HEK293 (cell line): ENCODE measurements around the gene AATF.

Experiments
- CTCF ChIA-PET: fragments of 350-600 bp; formaldehyde crosslinking; extraction: SDS; loops from one replicate; lab custom pipeline; 2021; ENCODE audit warnings: antibody characterized with exemption; lab: Yijun Ruan, JAX
- POLR2A ChIA-PET: fragments of 300-600 bp; formaldehyde crosslinking; extraction: SDS; loops from one replicate; lab custom pipeline; 2020; ENCODE audit warnings: antibody characterized with exemption, inconsistent platforms; lab: Yijun Ruan, JAX
- H3K27ac ChIP-seq: fragments of 200-500 bp; sonication (Bioruptor generic); 2 replicates; pipeline ENCODE4 v1.5.1; 2014; ENCODE audit warnings: low read depth, low read length, control low read depth, inconsistent platforms; ENCODE audit errors: extremely low read depth
- H3K36me3 ChIP-seq, 2 experiments: fragments of 200-500 bp in 1 of 2; sonication (Bioruptor generic) in 1 of 2; 1 replicate in 1 of 2; 2 replicates in 1 of 2; pipeline ENCODE4 v1.5.1; 2014 to 2017; ENCODE audit warnings: inconsistent platforms in 2 of 2, low read length in 2 of 2; ENCODE audit not compliant: control insufficient read depth in 2 of 2, insufficient read depth in 1 of 2
- H3K4me1 ChIP-seq: fragments of 200-500 bp; sonication (Bioruptor generic); 2 replicates; pipeline ENCODE4 v1.5.1; 2014; ENCODE audit warnings: mild to moderate bottlenecking, low read length, inconsistent platforms; ENCODE audit not compliant: control insufficient read depth, insufficient read depth
- H3K4me3 ChIP-seq: 2 replicates; pipeline ENCODE4 v1.5.1; 2011; ENCODE audit warnings: low read depth, mild to moderate bottlenecking, control low read depth, low read length, moderate library complexity
- H3K9me3 ChIP-seq: fragments of 200-500 bp; sonication (Bioruptor generic); 2 replicates; pipeline ENCODE4 v1.5.1; 2014; ENCODE audit warnings: low read depth, low read length, inconsistent platforms; ENCODE audit not compliant: control insufficient read depth, insufficient read depth
- GLIS1 ChIP-seq: fragments of 450-650 bp; formaldehyde crosslinking; IDR thresholded peaks from 2 replicates; pipeline ENCODE4 v1.5.1; 2016; ENCODE audit warnings: missing biosample characterization, missing genetic modification characterization
- KLF1 ChIP-seq: fragments of 450-650 bp; formaldehyde crosslinking; IDR thresholded peaks from 2 replicates; pipeline ENCODE4 v1.5.1; 2016; ENCODE audit warnings: missing biosample characterization, missing genetic modification characterization
- PRDM1 ChIP-seq: fragments of 450-650 bp; formaldehyde crosslinking; IDR thresholded peaks from 2 replicates; pipeline ENCODE4; 2016; ENCODE audit warnings: missing biosample characterization, missing genetic modification characterization
- REPIN1 ChIP-seq: fragments of 450-650 bp; formaldehyde crosslinking; IDR thresholded peaks from 2 replicates; pipeline ENCODE4 v1.5.1; 2017; ENCODE audit warnings: missing biosample characterization, missing genetic modification characterization, low read depth
- TRIM28 ChIP-seq: IDR thresholded peaks from 2 replicates; pipeline ENCODE4 v1.6.1; 2011; ENCODE audit warnings: low read length, control low read depth, borderline replicate concordance
- WT1 ChIP-seq: fragments of 450-650 bp; formaldehyde crosslinking; IDR thresholded peaks from 2 replicates; pipeline ENCODE4 v1.5.1; 2016; ENCODE audit warnings: missing biosample characterization, missing genetic modification characterization
- ZFP37 ChIP-seq: fragments of 450-650 bp; formaldehyde crosslinking; IDR thresholded peaks from 2 replicates; pipeline ENCODE4 v1.5.1; 2016; ENCODE audit warnings: missing biosample characterization, missing genetic modification characterization
- ZNF121 ChIP-seq: fragments of 450-650 bp; formaldehyde crosslinking; IDR thresholded peaks from 2 replicates; pipeline ENCODE4 v1.5.1; 2016; ENCODE audit warnings: missing biosample characterization, missing genetic modification characterization
- ZNF169 ChIP-seq: fragments of 450-650 bp; formaldehyde crosslinking; IDR thresholded peaks from 2 replicates; pipeline ENCODE4 v1.5.1; 2016; ENCODE audit warnings: missing biosample characterization, missing genetic modification characterization
- ZNF248 ChIP-seq: fragments of 450-650 bp; formaldehyde crosslinking; IDR thresholded peaks from 2 replicates; pipeline ENCODE4 v1.5.1; 2017; ENCODE audit warnings: missing biosample characterization, missing genetic modification characterization
- ZNF366 ChIP-seq: fragments of 450-650 bp; formaldehyde crosslinking; conservative IDR thresholded peaks from 2 replicates; pipeline ENCODE4 v1.5.1; 2016; ENCODE audit warnings: missing biosample characterization, missing genetic modification characterization
- ZNF394 ChIP-seq: fragments of 450-650 bp; formaldehyde crosslinking; IDR thresholded peaks from 2 replicates; pipeline ENCODE4 v1.5.1; 2016; ENCODE audit warnings: missing biosample characterization, missing genetic modification characterization, mild to moderate bottlenecking, moderate library complexity, borderline replicate concordance
- ZNF404 ChIP-seq: fragments of 450-650 bp; formaldehyde crosslinking; IDR thresholded peaks from 2 replicates; pipeline ENCODE4 v1.5.1; 2017; ENCODE audit warnings: missing biosample characterization, missing genetic modification characterization
- ZNF423 ChIP-seq: fragments of 450-650 bp; formaldehyde crosslinking; IDR thresholded peaks from 2 replicates; pipeline ENCODE4 v1.5.1; 2016; ENCODE audit warnings: missing biosample characterization, missing genetic modification characterization
- ZNF529 ChIP-seq: fragments of 450-650 bp; formaldehyde crosslinking; IDR thresholded peaks from 2 replicates; pipeline ENCODE4 v1.5.1; 2017; ENCODE audit warnings: missing genetic modification characterization, missing biosample characterization; ENCODE audit not compliant: insufficient replicate concordance
- ZNF624 ChIP-seq: fragments of 450-650 bp; formaldehyde crosslinking; IDR thresholded peaks from 2 replicates; pipeline ENCODE4 v1.5.1; 2017; ENCODE audit warnings: missing biosample characterization, missing genetic modification characterization
- ZNF626 ChIP-seq: fragments of 450-650 bp; sonication (Bioruptor Pico); formaldehyde crosslinking; IDR thresholded peaks from 2 replicates; pipeline ENCODE4 v1.5.1; 2018; ENCODE audit warnings: missing biosample characterization, missing genetic modification characterization, inconsistent platforms
- ZNF645 ChIP-seq: fragments of 450-650 bp; formaldehyde crosslinking; IDR thresholded peaks from 2 replicates; pipeline ENCODE4; 2016; ENCODE audit warnings: missing biosample characterization, missing genetic modification characterization
- ZNF664 ChIP-seq: fragments of 450-650 bp; formaldehyde crosslinking; IDR thresholded peaks from 2 replicates; pipeline ENCODE4 v1.5.1; 2016; ENCODE audit warnings: missing biosample characterization, missing genetic modification characterization
- ZNF670 ChIP-seq: fragments of 450-650 bp; formaldehyde crosslinking; IDR thresholded peaks from 2 replicates; pipeline ENCODE4 v1.5.1; 2016; ENCODE audit warnings: missing biosample characterization, missing genetic modification characterization, low read depth
- ZNF704 ChIP-seq: fragments of 450-650 bp; formaldehyde crosslinking; IDR thresholded peaks from 2 replicates; pipeline ENCODE4 v1.5.1; 2016; ENCODE audit warnings: missing biosample characterization, missing genetic modification characterization
- ZNF707 ChIP-seq: fragments of 450-650 bp; formaldehyde crosslinking; IDR thresholded peaks from 2 replicates; pipeline ENCODE4 v1.5.1; 2016; ENCODE audit warnings: missing biosample characterization, missing genetic modification characterization
- ZNF777 ChIP-seq: fragments of 450-650 bp; formaldehyde crosslinking; IDR thresholded peaks from 2 replicates; pipeline ENCODE4 v1.5.1; 2017; ENCODE audit warnings: missing biosample characterization, missing genetic modification characterization, borderline replicate concordance
- ZNF785 ChIP-seq: fragments of 450-650 bp; formaldehyde crosslinking; IDR thresholded peaks from 2 replicates; pipeline ENCODE4 v1.5.1; 2016; ENCODE audit warnings: missing biosample characterization, missing genetic modification characterization

AATF gene

DNA sequence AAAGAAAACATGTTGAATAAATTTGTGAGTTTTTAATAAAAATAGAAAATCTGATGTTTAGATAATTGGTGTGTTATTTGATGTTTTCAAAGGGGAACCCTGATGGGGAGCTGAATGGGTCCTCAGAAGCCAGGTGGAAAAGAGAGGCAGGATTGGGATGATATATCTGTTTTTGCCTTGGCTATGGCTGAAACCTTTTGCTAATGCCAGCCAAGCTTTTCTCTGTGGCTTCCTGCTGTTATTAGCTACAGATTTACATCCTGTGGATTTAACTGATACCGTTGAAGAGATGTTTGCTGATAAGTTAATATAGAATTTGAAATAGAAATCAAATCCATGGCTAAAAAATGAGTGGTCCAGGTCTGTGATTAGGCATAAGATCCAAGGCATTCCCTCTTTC lies 4.2 kb upstream of the AATF start:
- no peaks in the 10 kb centered on the region for H3K4me1 ChIP-seq
- peaks cover 0 to 34% of the 10 kb centered on the region in 2 experiments; a peak in 1 of 3 replicates for H3K36me3 ChIP-seq
- CTCF ChIA-PET: interaction anchor here (0.6 to 2.0 kb wide), 6 partner anchors 79 to 450 kb away, joined by 3 to 7 read pairs (median 4); no protein-coding TSS in a partner anchor
- TF ChIP-seq ZNF626 (tag by site-specific recombination) (no peak), PRDM1 (no peak), GLIS1 (tag by site-specific recombination) (no peak), ZNF366 (tag by site-specific recombination) (no peak)
- POLR2A ChIA-PET: interaction anchor here (1.4 to 2.4 kb wide), 2 partner anchors 7 to 17 kb away, joined by 3 to 11 read pairs; partner anchors contain the start of gene LHX1
- H3K9me3 ChIP-seq: no peaks in the 10 kb centered on the region
- H3K27ac ChIP-seq: no peak overlapping the region
- no peak overlapping the region for H3K4me3 ChIP-seq

DNA sequence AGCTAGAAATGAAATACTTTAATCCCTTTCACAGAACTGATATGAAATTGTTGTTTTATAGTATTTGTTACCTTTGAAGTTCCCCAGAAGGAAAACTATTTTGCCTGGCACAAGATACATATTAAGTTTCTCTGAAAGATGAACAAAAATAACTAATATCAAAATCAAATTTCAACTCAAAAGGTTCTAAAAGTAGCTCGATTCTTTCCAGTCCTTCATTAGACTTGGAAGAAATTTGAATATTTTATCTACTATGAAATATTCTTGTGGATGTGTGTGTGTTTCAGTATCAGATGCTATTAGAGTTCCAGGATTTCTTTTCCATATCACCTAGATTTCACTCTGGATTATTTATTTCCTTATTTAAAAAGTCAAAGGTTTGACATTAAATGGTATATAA lies 3.6 kb upstream of the AATF start:
- ChIA-PET POLR2A (interaction anchor here (1.4 to 2.4 kb wide), 2 partner anchors 8 to 17 kb away, joined by 3 to 11 read pairs; partner anchors contain the start of gene LHX1), CTCF (interaction anchor here (0.9 to 2.0 kb wide), 3 partner anchors 103 to 233 kb away, joined by 4 to 7 read pairs (median 6); no protein-coding TSS in a partner anchor)
- Histone ChIP-seq H3K4me3 (no peak overlapping the region), H3K9me3 (no peaks in the 10 kb centered on the region), H3K27ac (no peak overlapping the region), H3K4me1 (peaks cover 2% of the 10 kb centered on the region; the same call in 1 of the 2 replicates), H3K36me3 (peaks cover 0 to 34% of the 10 kb centered on the region in 2 experiments; a peak in 1 of 3 replicates)
- TF ChIP-seq ZNF394 (tag by site-specific recombination): no peak
- no peak for TF ChIP-seq ZNF785 (tag by site-specific recombination)
- no peak for TF ChIP-seq ZFP37 (tag by site-specific recombination)
- no peak for TF ChIP-seq ZNF404
- no peak for TF ChIP-seq ZNF624 (tag by site-specific recombination)
- TF ChIP-seq ZNF777 (tag by site-specific recombination): no peak
- no peak for TF ChIP-seq REPIN1 (tag by site-specific recombination)
- TF ChIP-seq ZNF670 (tag by site-specific recombination): no peak
- no peak for TF ChIP-seq ZNF707 (tag by site-specific recombination)
- no peak for TF ChIP-seq ZNF121 (tag by site-specific recombination)
- no peak for TF ChIP-seq KLF1 (tag by site-specific recombination)
- TF ChIP-seq ZNF423: no peak
- TF ChIP-seq ZNF664 (tag by site-specific recombination): no peak
- TF ChIP-seq WT1 (tag by site-specific recombination): no peak
- no peak for TF ChIP-seq ZNF645 (tag by site-specific recombination)
- TF ChIP-seq ZNF704: no peak
- no peak for TF ChIP-seq ZNF248 (tag by site-specific recombination)
- no peak for TF ChIP-seq ZNF529 (tag by site-specific recombination)
- TF ChIP-seq TRIM28: no peak
- no peak for TF ChIP-seq ZNF169
